Testis (tissue), 3 donors: Measurements from ENCODE around the gene FAM78A. TPM values are rescaled to one million over a fixed set of nuclear protein-coding genes. Genes with fewer than 3 reads are reported as not detected.

ENCODE experiments used
- DNase-seq: peaks from one replicate; pipeline ENCODE4 v3.0.0-alpha.2; 2019
- H3K27ac ChIP-seq, 2 donors: fragments of 200-600 bp; sonication (generic); one replicate each; pipeline ENCODE4 v1.5.1; 2019
- H3K27me3 ChIP-seq: fragments of 200-600 bp; sonication (generic); one replicate; pipeline ENCODE4 v1.5.1; 2019
- H3K36me3 ChIP-seq: fragments of 200-600 bp; sonication (generic); one replicate; pipeline ENCODE4 v1.5.1; 2017; ENCODE audit warnings: low read depth; ENCODE audit errors: missing control alignments
- H3K4me1 ChIP-seq: fragments of 200-600 bp; sonication (generic); one replicate; pipeline ENCODE4 v1.5.1; 2019
- H3K4me3 ChIP-seq, 2 donors: fragments of 200-600 bp; sonication (generic); one replicate each; pipeline ENCODE4 v1.5.1; 2017 to 2019
- H3K9me3 ChIP-seq: fragments of 200-600 bp; sonication (generic); one replicate; pipeline ENCODE4 v1.5.1; 2017
- CTCF ChIP-seq, 3 experiments: fragments of 450-650 bp in 2 of 3; fragments of 200-600 bp in 1 of 3; sonication (generic) in 1 of 3; IDR thresholded peaks; one replicate each; pipeline ENCODE4 v1.5.1; 2016 to 2019; ENCODE audit warnings: antibody characterized with exemption in 3 of 3, mild to moderate bottlenecking in 2 of 3, moderate library complexity in 1 of 3
- POLR2A ChIP-seq: fragments of 450-650 bp; IDR thresholded peaks from one replicate; pipeline ENCODE4 v1.6.1; 2017; ENCODE audit warnings: antibody characterized with exemption, mild to moderate bottlenecking, moderate library complexity
- WGBS, 2 donors: methylation state at CpG; one replicate each; pipeline ENCODE4 v1.1.5; 2018; 5-methylcytosine and 5-hydroxymethylcytosine counted together
- intact Hi-C: fragments of 100-400 bp; cut with DNase I; formaldehyde crosslinking; loops from one replicate; pipeline ENCODE4 v1.15.1; 2023; ENCODE audit warnings: low total_unique reads
- polyA plus RNA-seq: library from polyadenylated mRNA; stranded (reverse); fragments of 350-450 nt; fragmentation: Illumina TruSeq; extraction: RNeasy Lipid Tissue Mini Kit (QIAGEN cat#74804); gene quantifications from one replicate; pipeline ENCODE4 v1.2.3, GENCODE V29; 2014; ENCODE audit warnings: low read depth, low replicate concordance; ENCODE audit not compliant: insufficient read depth
- total RNA-seq, 2 donors: library from RNA; depleted of rRNA; stranded (reverse); fragments of >200 nt; gene quantifications; one replicate each; pipeline ENCODE4 v1.2.3, GENCODE V29; 2016

Gene FAM78A
- total and polyA plus RNA-seq, 3 donors from 2014 or later, result 29.7 to 48.0 (median 30.8) TPM

DNA sequence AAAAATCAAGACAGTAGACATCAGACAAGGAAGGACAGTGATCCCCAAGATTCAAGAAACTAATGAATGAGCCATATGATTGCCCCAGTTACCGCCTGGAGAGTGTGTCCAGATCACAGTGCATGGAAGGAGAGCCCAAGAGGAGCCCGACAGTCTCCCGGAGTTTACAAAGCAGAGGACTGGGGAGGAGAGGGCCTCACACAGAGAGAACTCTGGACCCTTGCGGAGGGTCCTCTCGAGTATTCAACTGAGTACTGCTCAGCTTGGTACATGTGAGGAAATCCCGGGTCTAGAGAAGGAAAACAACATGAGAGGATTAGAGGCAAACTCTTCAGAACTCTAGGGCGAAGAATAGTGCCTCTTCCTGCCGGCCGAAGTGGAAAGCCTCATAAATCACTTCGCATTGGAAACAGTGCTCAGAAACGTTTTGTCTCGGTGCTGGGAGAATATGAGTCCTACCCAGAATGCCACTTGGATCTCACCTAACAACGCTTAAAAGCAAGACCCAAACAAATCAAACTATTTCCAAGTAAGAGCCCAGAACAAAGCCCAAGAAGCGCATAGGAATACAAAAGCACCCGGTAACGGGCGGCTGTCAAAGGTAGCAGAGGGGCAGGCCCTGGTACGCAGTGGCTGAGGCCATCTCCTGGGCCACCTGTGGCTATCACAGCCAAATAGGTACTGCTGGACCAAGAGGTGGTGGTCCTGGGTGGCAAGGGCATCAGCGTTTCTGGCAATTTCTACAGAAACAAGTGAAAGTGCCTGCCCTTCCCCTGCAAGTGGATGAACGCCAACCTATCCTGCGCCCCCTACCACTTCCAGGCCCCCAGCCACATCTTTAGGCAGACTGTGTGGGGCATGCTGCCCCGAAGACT is 36.0 kb downstream of the FAM78A start:
- intact Hi-C loops, result no loop called here

DNA sequence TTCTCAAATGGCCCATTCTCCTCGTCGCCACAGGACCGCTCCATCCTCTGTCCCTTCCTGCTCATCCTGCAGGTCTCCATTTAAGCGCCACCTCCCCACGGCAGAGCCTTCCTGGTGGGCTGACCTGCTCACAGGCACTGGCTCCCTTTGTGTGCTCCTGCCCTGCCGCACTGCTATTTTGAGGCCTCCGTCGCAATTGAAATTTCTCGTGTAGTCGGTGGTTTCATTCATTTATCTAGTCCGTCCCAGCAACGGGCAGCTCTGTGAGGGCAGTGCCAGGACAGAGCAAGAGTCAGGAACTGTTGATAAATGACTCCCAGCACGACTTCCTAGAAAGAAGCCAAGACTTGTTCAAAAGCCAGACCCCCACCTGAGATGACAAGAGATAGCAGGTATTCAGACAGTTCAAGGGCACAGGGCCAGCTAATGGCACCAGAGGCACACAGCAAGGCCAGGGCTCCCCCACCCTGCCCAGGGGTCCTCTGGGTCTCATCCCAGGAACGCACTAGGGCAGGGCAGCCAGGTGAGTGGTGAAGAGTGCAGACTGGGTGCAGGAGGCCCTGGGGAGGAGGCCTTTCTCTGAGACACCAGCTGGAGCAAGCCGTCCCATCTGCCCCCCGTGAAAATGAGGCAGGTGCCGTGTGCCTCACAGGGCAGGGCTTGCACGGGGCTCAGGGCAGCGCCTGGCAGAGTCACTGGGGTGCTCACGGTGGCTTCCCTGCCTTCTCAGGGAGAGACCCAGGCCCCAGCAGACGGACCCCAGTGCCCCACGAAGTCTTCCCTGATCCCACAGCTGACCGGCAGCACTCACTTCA is 36.9 kb downstream of the FAM78A start:
- no peaks in the 10 kb centered on the region for H3K27me3 ChIP-seq
- no peaks in the 10 kb centered on the region for H3K36me3 ChIP-seq
- no peaks in the 10 kb centered on the region for H3K4me1 ChIP-seq
- intact Hi-C loops, result no loop called here
- no peak overlapping the region for H3K4me3 ChIP-seq
- no peaks in the 10 kb centered on the region for H3K9me3 ChIP-seq
- no peak for DNase-seq
- WGBS, 2 donors, result 89% methylated on average over 17 to 23 of the region's 23 CpGs
- no peak for TF ChIP-seq POLR2A
- H3K27ac ChIP-seq, result no peak overlapping the region

More for the DNA sequence above, 36.0 kb downstream of the FAM78A start:
- no peaks in the 10 kb centered on the region for H3K4me1 ChIP-seq
- no peaks in the 10 kb centered on the region for H3K36me3 ChIP-seq
- DNase-seq, result no peak
- no peak overlapping the region for H3K4me3 ChIP-seq
- H3K27me3 ChIP-seq, result no peaks in the 10 kb centered on the region
- H3K9me3 ChIP-seq, result no peaks in the 10 kb centered on the region
- TF ChIP-seq POLR2A, result no peak
- H3K27ac ChIP-seq, result no peak overlapping the region
- WGBS, 2 donors, result 83 to 89% methylated on average over 21 to 22 of the region's 22 CpGs

GRCh38 chr9:131238402-131239021 is 37.8 kb downstream of the FAM78A start:
- H3K4me3 ChIP-seq, result no peak overlapping the region
- no peaks in the 10 kb centered on the region for H3K4me1 ChIP-seq
- intact Hi-C loops, result no loop called here

DNA sequence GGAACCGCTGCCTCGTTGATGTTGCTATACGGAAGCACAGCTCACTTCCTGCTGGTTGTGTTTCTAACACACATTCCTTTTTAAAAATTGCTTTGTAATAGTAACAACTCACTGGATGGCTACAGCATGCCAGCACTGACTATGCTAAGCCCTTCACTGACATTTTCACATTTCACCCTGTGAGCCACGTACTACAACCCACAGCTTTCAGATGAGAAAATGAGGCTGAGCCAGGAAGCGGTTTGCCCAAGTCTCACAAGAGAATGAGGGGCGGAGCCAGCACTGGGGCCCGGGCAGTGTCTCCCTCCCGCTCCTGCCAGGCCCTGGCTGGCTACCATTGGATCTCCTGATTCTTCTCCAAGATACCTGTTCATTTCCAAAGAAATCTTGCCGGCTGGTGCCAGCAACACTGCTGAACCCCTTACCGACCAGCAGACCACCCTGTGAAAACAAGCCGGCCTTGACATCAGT is 38.3 kb downstream of the FAM78A start:
- no peaks in the 10 kb centered on the region for H3K36me3 ChIP-seq
- no peak overlapping the region for H3K4me3 ChIP-seq
- WGBS, 2 donors, result 55 to 65% methylated on average over 11 of the region's 11 CpGs
- H3K27me3 ChIP-seq, result no peaks in the 10 kb centered on the region
- DNase-seq, result peak; percentile 57
- H3K4me1 ChIP-seq, result no peaks in the 10 kb centered on the region
- H3K27ac ChIP-seq, result no peak overlapping the region
- H3K9me3 ChIP-seq, result no peaks in the 10 kb centered on the region
- TF ChIP-seq CTCF (IDR thresholded peaks at IDR 0.05), result no peak
- no peak for TF ChIP-seq POLR2A
- intact Hi-C loops, result no loop called here

More at GRCh38 chr9:131238402-131239021, 37.8 kb downstream of the FAM78A start:
- whole genome bisulfite sequencing, 2 donors, result 66% methylated on average over 18 to 23 of the region's 23 CpGs
- Histone ChIP-seq H3K27ac (no peak overlapping the region), H3K27me3 (no peaks in the 10 kb centered on the region), H3K36me3 (no peaks in the 10 kb centered on the region), H3K9me3 (no peaks in the 10 kb centered on the region)
- no peak for DNase-seq
- TF ChIP-seq POLR2A (no peak), CTCF (IDR thresholded peaks at IDR 0.05) (no peak)

DNA sequence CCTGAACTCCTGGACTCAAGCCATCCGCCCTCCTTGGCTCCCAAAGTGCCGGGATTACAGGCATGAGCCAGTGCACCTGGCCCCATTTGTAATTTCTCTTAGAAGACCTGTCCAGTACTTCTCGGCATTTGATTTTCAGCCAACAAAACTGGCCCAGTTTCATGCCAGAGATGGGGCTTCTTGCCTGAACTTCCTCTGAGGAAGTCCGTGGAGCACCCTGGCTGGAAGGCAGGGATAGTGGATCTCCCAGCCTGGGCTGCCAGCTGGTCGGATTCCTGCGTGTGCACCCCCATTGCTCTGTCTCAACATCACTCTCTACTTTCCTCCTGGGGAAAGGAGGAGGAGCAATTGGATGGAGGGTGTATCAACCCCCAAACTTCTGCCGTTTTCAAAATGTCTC is 39.0 kb downstream of the FAM78A start:
- no peak overlapping the region for H3K27ac ChIP-seq
- H3K27me3 ChIP-seq, result no peaks in the 10 kb centered on the region
- H3K36me3 ChIP-seq, result no peaks in the 10 kb centered on the region
- no peak overlapping the region for H3K4me3 ChIP-seq
- H3K4me1 ChIP-seq, result no peaks in the 10 kb centered on the region
- H3K9me3 ChIP-seq, result no peaks in the 10 kb centered on the region
- 80 to 82% methylated on average over 5 to 7 of the region's 7 CpGs for WGBS, 2 donors
- intact Hi-C loops, result no loop called here
- no peak for DNase-seq
- no peak for TF ChIP-seq CTCF (IDR thresholded peaks at IDR 0.05)
- no peak for TF ChIP-seq POLR2A
